T-helper 17 cell (primary cell): Measurements from ENCODE around the gene ENOPH1. TPM values are rescaled to one million over a fixed set of nuclear protein-coding genes. Genes with fewer than 3 reads are reported as not detected.

Source experiments
- ATAC-seq: fragments of 150-1000 bp; cut with Tn5 transposase; 2 replicates; pipeline ENCODE4 v1.10.0; 2021; ENCODE audit warnings: mild to moderate bottlenecking, moderate library complexity
- DNase-seq, 3 donors: peaks; one replicate each; pipeline versions ENCODE4 v3.0.0 to v3.0.0-alpha.2; 2020 to 2021
- H3K9me3 ChIP-seq: one replicate; pipeline ENCODE4 v1.7.0; 2013; ENCODE audit warnings: low read length, mild to moderate bottlenecking; ENCODE audit not compliant: control insufficient read depth, poor library complexity, severe bottlenecking
- H3K27ac Mint-ChIP-seq: one replicate; pipeline ENCODE4 v1.8.0; 2022; ENCODE audit warnings: mild to moderate bottlenecking, moderate library complexity, mixed read lengths
- H3K27me3 Mint-ChIP-seq: one replicate; pipeline ENCODE4 v1.8.0; 2022; ENCODE audit warnings: mixed read lengths
- H3K36me3 Mint-ChIP-seq: one replicate; pipeline ENCODE4 v1.8.0; 2022; ENCODE audit warnings: low read depth, mixed read lengths
- H3K4me1 Mint-ChIP-seq: one replicate; pipeline ENCODE4 v1.8.0; 2022; ENCODE audit warnings: mild to moderate bottlenecking, mixed read lengths
- H3K4me3 Mint-ChIP-seq: one replicate; pipeline ENCODE4 v1.8.0; 2022; ENCODE audit warnings: mild to moderate bottlenecking, moderate library complexity, mixed read lengths
- total RNA-seq, 4 donors: library from RNA in 2 of 4; stranded (reverse) in 2 of 4; gene quantifications; one replicate each; pipeline ENCODE4 v1.2.3 and lab custom pipeline; 2022 to 2026

ENOPH1 gene
- total RNA-seq, 2 donors from 2014 or later = 18.3 to 22.4 TPM

DNA sequence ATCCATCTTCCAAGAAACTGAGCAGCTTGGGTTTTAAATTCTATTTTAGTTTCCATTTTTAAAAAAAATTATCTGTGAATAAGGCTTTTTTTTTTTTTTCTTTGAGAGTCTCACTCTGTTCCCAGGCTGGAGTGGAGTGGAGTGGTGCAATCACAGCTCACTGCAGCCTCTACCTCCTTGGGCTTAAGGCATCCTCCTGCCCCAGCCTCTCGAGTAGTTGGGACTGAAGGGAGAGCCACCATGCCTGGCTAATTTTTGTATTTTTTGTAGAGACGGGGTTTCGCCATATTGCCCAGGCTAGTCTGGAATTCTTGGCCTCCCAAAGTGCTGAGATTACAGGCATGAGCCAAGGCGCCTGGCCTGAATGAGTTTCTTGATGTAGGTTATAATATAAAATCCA is 1.4 kb downstream of the ENOPH1 start:
- no peaks in the 10 kb centered on the region for H3K27me3 Mint-ChIP-seq
- peaks cover 6% of the 10 kb centered on the region for H3K36me3 Mint-ChIP-seq
- H3K4me3 Mint-ChIP-seq = no peak overlapping the region
- H3K27ac Mint-ChIP-seq = peak overlapping the region; percentile 97
- no peak for ATAC-seq
- DNase-seq = no peak
- H3K9me3 ChIP-seq = no peaks in the 10 kb centered on the region
- peaks cover 39% of the 10 kb centered on the region for H3K4me1 Mint-ChIP-seq

DNA sequence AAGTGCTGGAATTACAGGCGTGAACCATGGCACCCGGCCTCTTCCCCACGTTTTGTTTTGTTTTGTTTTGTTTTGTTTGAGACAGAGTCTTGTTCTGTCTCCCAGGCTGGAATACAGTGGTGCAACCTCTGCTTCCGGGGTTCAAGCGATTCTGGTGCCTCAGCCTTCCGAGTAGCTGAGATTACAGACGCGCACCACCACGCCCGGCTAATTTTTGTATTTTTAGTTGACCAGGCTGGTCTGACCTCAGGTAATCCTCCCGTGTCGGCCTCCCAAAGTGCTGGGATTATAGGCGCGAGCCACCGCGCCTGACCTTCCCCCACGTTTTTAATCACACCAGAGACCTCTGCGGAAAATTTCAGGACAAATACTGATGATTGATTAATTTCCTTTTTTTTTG is 2.2 kb downstream of the ENOPH1 start:
- Mint-ChIP-seq H3K27me3 (no peaks in the 10 kb centered on the region), H3K4me1 (peaks cover 39% of the 10 kb centered on the region), H3K36me3 (peaks cover 6% of the 10 kb centered on the region), H3K27ac (peak overlapping the region; percentile 41), H3K4me3 (no peak overlapping the region)
- ATAC-seq = no peak
- no peaks in the 10 kb centered on the region for H3K9me3 ChIP-seq
- no peak for DNase-seq

DNA sequence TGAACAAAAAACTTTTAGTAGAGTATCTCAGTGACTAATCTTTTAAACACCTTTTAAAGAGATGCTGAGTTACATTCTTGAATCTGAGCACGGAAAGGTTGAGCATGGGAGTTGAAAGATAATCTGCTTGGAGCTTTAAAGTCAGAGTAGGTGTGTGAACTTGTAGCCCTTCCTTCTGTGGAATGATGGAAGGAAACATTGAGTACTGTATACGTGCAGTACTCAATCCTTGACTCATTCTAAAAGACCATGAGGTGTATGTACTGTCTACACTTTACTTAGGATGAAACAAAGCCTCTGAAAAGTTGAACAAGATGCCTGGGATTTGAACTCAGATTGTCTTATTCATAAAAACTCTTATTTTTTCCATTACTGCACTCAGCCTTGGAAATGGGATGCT is 3.4 kb downstream of the ENOPH1 start:
- Mint-ChIP-seq H3K4me1 (peaks cover 29% of the 10 kb centered on the region), H3K4me3 (no peak overlapping the region), H3K27ac (no peak overlapping the region), H3K27me3 (no peaks in the 10 kb centered on the region), H3K36me3 (peaks cover 4% of the 10 kb centered on the region)
- ATAC-seq (no peak), DNase-seq (no peak)
- H3K9me3 ChIP-seq = no peaks in the 10 kb centered on the region

DNA sequence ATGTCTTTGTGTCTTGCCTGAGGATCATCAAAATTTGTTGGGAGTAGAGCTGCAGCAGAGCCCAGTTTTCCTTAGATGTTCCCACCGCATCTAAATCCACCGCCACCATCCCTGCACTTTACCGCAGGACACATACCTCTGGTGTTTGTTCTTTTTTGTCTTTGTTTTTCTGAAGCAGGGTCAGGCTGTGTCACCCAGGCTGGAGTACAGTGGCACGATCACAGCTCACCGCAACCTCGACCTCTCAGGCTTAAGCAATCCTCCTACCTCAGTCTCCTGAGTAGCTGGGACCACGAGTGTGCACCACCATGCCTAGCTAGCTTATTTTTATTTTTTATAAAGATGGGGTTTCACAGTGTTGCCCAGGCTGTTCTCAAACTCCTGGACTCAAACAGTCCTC is 4.6 kb downstream of the ENOPH1 start:
- ATAC-seq = no peak
- Mint-ChIP-seq H3K36me3 (peaks cover 3% of the 10 kb centered on the region), H3K4me3 (no peak overlapping the region), H3K27ac (no peak overlapping the region), H3K27me3 (no peaks in the 10 kb centered on the region), H3K4me1 (peaks cover 34% of the 10 kb centered on the region)
- DNase-seq = no peak
- H3K9me3 ChIP-seq = no peaks in the 10 kb centered on the region

DNA sequence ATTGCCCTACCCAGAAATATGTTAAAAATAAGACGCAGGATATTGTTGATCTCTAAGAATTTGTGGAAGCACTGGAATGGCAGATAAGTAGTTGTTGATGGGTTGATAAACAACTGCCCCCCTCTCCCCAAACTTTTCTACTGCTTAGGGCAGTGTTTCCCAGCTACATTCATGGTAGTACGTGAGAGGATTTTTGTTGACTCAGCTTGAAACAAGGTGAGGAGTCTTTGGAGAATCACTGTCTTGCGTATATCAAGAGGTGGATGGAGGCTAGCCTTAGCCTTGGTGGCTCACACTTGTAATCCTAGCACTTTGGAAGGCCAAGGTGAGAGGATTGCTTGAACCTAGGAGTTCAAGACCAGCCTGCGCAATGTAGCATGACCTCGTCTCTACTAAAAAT is 5.7 kb downstream of the ENOPH1 start:
- Mint-ChIP-seq H3K27me3 (no peaks in the 10 kb centered on the region), H3K27ac (peak overlapping the region; percentile 21), H3K36me3 (peaks cover 5% of the 10 kb centered on the region), H3K4me3 (no peak overlapping the region), H3K4me1 (peaks cover 37% of the 10 kb centered on the region)
- ATAC-seq (no peak), DNase-seq (no peak)
- no peaks in the 10 kb centered on the region for H3K9me3 ChIP-seq

DNA sequence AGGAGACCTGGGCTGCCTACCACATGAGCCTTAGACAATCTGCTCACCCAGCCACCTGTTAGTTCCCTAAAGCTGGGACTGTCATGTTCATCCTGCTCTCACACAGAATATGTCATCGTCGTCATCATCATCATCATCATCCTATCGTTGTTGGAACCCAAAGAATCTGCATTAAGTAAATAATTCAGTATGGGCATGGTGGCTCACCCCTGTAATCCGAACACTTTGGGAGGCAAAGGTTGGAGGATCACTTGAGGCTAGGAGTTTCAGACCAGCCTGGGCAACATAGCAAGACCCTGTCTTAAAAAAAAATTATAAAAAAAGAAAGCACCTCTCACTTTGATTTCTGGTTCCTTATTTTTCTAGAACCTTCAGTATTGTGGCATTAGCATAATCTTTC is 6.4 kb downstream of the ENOPH1 start:
- peaks cover 35% of the 10 kb centered on the region for H3K4me1 Mint-ChIP-seq
- H3K9me3 ChIP-seq = no peaks in the 10 kb centered on the region
- no peak overlapping the region for H3K27ac Mint-ChIP-seq
- no peak for ATAC-seq
- DNase-seq = no peak
- peaks cover 5% of the 10 kb centered on the region for H3K36me3 Mint-ChIP-seq
- no peaks in the 10 kb centered on the region for H3K27me3 Mint-ChIP-seq
- H3K4me3 Mint-ChIP-seq = peak overlapping the region; percentile 45

DNA sequence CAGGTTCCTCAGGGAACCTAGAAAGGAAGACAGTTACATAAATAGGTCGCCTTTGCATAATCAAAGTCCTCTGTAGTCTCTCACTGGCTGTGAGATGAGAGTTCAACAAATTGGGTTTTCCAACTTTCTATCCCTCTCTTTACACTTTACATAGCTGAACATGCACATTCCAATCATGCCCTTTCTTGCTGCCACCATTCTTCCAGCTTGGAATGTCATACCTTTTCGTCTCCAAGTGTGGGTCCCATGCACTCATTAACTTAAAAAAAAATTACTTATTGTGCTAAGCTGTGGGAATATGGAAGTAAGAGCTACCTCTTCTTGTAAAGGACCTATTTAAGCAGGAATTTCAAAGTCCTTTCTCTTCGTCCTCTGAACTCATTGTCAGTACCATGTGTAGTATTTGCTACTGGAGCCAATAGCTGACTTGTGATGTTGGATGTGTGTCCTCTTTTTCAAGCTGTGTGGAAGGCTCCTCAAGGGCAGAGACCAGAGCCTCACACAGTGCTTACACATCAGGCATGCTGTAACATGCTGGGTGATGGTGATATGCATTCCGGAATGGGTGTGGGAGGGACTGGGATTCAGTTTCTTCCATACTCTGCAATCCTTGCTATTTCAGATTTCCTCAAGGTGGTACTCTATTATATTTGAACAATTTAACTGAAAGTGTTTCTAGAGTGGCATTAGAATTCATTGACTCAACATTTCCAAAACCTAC is 7.1 kb downstream of the ENOPH1 start:
- H3K9me3 ChIP-seq = no peaks in the 10 kb centered on the region
- peaks cover 5% of the 10 kb centered on the region for H3K36me3 Mint-ChIP-seq
- no peak for DNase-seq
- no peaks in the 10 kb centered on the region for H3K27me3 Mint-ChIP-seq
- no peak overlapping the region for H3K4me3 Mint-ChIP-seq
- no peak overlapping the region for H3K27ac Mint-ChIP-seq
- ATAC-seq = no peak
- H3K4me1 Mint-ChIP-seq = peaks cover 36% of the 10 kb centered on the region

DNA sequence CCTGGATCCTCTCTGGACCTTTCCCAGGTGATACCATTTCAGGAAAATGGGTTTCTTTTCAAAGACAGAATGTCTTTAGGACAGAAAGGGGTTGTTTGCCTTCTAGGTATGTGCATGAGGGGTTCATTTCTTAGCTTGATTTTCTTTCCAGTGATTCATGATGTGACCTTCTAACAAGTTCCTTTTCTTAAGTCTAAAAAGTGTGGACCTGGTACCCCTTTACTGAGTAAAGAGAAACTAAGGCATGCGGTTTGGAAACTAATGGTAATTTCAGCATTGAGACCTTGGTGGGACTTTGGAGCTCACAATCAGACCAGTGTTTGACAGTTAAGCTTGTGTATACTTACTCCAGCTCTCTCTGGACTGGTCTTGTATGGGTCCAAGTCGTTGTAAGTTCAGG is 8.7 kb downstream of the ENOPH1 start:
- Mint-ChIP-seq H3K4me3 (no peak overlapping the region), H3K4me1 (peaks cover 31% of the 10 kb centered on the region), H3K36me3 (peaks cover 5% of the 10 kb centered on the region), H3K27ac (peak overlapping the region; percentile 5), H3K27me3 (no peaks in the 10 kb centered on the region)
- DNase-seq = no peak
- no peak for ATAC-seq
- H3K9me3 ChIP-seq = no peaks in the 10 kb centered on the region

DNA sequence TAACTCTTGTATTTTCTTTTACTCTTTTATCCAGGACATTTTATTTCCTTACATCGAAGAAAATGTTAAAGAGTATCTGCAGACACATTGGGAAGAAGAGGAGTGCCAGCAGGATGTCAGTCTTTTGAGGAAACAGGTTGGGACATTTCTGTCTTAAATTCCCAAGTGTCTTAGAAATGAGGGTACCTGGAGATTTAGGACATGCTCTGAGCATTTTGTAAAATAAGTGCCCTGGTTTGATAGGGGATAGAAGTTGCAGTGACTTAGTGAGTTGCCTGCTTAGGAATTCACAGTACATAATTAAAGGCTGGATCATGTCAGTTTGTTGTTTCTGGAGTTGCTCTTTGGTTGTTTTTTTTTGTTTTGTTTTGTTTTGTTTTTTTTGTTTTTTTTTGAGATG is 17.5 kb downstream of the ENOPH1 start:
- no peak for DNase-seq

DNA sequence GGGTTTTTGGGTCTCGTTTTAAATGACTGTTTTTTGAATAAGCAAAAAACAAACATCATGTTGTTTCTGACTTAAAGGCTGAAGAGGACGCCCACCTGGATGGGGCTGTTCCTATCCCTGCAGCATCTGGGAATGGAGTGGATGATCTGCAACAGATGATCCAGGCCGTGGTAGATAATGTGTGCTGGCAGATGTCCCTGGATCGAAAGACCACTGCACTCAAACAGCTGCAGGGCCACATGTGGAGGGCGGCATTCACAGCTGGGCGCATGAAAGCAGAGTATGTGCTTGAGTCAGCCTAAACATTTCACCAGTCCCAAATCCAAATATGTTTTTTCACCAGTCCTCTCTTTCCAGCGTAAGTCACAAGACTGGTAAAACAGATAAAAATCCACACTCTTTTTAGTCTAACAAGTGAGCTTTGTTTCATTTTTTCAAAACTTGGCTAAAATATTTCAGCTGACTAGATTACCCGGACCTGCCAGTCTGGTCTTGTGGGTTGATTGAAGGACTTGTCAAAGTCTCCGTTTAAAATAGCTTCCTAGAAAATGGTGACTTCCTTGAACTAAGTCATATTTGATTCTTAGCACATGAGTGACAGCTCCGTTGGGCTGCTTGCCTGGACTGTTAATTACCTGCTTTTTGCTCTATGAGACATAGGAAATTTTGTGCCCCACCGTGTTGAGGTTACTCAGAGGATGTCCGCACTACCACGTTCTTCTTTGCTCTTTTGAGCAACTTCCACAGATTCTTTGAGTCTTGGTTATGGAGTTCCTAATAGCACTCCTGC is 20.8 kb downstream of the ENOPH1 start:
- peaks cover 4% of the 10 kb centered on the region for H3K36me3 Mint-ChIP-seq
- peak overlapping the region; percentile 32 for H3K27ac Mint-ChIP-seq
- peaks cover 9% of the 10 kb centered on the region for H3K4me1 Mint-ChIP-seq
- H3K4me3 Mint-ChIP-seq = no peak overlapping the region
- no peaks in the 10 kb centered on the region for H3K9me3 ChIP-seq
- H3K27me3 Mint-ChIP-seq = no peaks in the 10 kb centered on the region
- no peak for ATAC-seq
- no peak for DNase-seq

More for the DNA sequence above, 17.5 kb downstream of the ENOPH1 start:
- H3K9me3 ChIP-seq = no peaks in the 10 kb centered on the region
- peak overlapping the region; percentile 78 for H3K27ac Mint-ChIP-seq
- ATAC-seq = no peak
- peaks cover 11% of the 10 kb centered on the region for H3K4me1 Mint-ChIP-seq
- no peak overlapping the region for H3K4me3 Mint-ChIP-seq
- peaks cover 4% of the 10 kb centered on the region for H3K36me3 Mint-ChIP-seq
- no peaks in the 10 kb centered on the region for H3K27me3 Mint-ChIP-seq

DNA sequence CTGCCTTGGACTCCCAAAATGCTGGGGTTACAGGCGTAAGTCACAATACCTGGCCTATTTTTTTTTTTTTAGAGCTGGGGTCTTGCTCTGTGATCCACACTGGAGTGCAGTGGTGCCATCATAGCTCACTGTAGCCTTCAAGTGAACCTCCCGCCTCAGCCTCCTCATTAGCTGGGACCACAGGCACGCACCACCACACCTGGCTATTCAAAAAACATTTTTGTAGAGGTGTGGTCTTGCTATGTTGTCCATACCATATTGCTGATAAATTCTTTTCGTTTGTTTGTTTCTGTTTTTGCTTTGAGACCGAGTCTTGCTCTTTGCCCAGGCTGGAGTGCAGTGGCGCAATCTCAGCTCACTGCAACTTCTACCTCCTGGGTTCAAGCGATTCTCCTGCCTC is 21.6 kb downstream of the ENOPH1 start:
- Mint-ChIP-seq H3K27me3 (no peaks in the 10 kb centered on the region), H3K4me1 (peaks cover 9% of the 10 kb centered on the region), H3K27ac (no peak overlapping the region), H3K4me3 (no peak overlapping the region), H3K36me3 (peaks cover 4% of the 10 kb centered on the region)
- DNase-seq (no peak), ATAC-seq (no peak)
- no peaks in the 10 kb centered on the region for H3K9me3 ChIP-seq

DNA sequence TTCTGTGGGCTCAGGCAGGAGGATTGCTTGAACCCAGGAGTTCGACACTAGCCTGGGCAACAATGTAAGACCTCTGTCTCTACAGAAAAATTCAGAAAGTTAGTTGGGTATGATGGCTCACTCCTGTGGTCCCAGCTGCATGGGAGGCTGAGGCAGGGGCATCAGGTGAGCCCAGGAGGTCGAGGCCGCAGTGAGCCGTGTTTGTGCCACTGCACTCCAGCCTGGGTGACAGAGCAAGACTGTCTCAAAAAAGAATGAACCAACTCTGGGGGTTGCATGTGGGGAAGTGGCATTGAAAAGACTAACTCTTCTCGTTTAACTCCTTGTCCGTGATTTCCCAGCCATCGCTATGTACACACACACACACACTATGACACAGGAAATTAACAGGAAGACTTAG is 26.9 kb downstream of the ENOPH1 start:
- H3K4me1 Mint-ChIP-seq = peaks cover 7% of the 10 kb centered on the region
- H3K36me3 Mint-ChIP-seq = peaks cover 3% of the 10 kb centered on the region
- no peaks in the 10 kb centered on the region for H3K9me3 ChIP-seq
- no peak overlapping the region for H3K4me3 Mint-ChIP-seq
- DNase-seq (no peak), ATAC-seq (no peak)
- no peaks in the 10 kb centered on the region for H3K27me3 Mint-ChIP-seq
- peak overlapping the region; percentile 29 for H3K27ac Mint-ChIP-seq

DNA sequence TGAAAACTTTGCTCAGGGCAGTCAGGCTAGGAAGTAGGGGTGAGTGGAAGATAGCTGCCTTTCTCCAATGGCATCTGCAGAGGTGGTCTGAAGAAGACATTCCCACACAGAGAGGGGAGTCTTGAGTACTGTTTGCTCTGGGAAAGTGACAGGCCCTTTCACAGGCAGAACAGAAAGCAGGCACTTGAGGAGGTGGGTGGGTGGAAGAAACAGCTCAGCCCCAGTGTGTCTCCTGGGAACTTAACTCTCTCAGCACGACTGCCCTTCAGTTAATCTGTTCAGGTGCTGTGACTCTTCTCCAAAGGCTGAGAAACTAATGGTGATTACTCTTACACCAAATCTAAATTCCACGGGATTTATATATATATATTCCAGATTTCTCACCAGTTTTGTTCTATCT is 28.3 kb downstream of the ENOPH1 start:
- peak overlapping the region; percentile 45 for H3K27ac Mint-ChIP-seq

DNA sequence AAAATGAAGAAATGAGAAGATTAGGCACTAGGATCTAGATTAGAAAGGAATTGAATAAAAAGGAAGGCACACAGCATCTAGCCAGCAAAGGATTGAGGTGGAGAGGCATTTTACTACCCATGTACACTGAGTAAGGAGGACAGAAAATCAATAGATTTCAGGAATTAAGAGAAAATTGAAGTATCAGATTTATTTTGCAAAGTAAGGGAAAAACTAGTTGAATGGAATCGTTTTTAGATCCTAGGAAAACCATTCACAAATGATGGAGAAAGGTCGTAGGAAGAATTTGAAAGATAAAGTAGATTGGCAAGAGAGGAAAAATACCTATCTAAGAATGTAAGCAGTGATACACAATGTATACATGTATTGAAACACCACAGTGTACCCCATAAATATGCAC is 31.3 kb downstream of the ENOPH1 start:
- H3K27ac Mint-ChIP-seq = peak overlapping the region; percentile 77

More for the DNA sequence above, 28.3 kb downstream of the ENOPH1 start:
- H3K9me3 ChIP-seq = no peaks in the 10 kb centered on the region
- DNase-seq (no peak), ATAC-seq (no peak)
- Mint-ChIP-seq H3K36me3 (peaks cover 6% of the 10 kb centered on the region), H3K4me1 (peaks cover 12% of the 10 kb centered on the region), H3K27me3 (no peaks in the 10 kb centered on the region), H3K4me3 (no peak overlapping the region)

More for the DNA sequence above, 31.3 kb downstream of the ENOPH1 start:
- H3K27me3 Mint-ChIP-seq = no peaks in the 10 kb centered on the region
- H3K36me3 Mint-ChIP-seq = peaks cover 12% of the 10 kb centered on the region
- ATAC-seq (no peak), DNase-seq (no peak)
- peaks cover 19% of the 10 kb centered on the region for H3K4me1 Mint-ChIP-seq
- no peak overlapping the region for H3K4me3 Mint-ChIP-seq
- no peaks in the 10 kb centered on the region for H3K9me3 ChIP-seq
